Stimulated activated CD8-positive, alpha-beta memory T cell treated with anti-CD3 and anti-CD28 coated beads, Interleukin-12 subunit alpha, Interleukin-12 subunit beta, amount 100 ng/mL, for 4 hours (primary cell): ENCODE results near the gene TMC7.

Experiments used
- DNase-seq: peaks from one replicate; pipeline ENCODE4 v3.0.0-alpha.2; 2020; ENCODE audit warnings: low read depth

TMC7 gene

DNA sequence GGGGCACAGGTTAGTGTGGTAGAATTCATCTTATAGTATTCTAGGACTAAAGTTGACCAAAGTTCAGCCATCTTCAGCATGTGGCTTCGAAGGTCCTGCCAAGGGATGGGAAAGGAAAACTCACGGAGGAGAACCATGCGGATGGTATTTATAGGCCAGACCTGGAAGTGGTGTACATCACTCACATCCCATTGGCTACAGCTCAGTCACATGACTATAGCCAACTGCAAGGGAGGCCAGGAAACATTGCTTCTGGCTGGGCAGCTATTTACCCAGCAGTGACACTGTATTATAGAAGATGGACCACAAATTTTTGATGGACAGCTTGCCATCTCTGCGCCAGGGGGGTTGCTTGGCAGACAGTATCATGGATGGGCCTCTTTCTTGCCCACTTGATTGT is 48.0 kb downstream of the TMC7 start:
- DNase-seq, result no peak

- no peak for DNase-seq
Observed at GRCh38 chr16:19033761-19034160, 50.0 kb downstream of the TMC7 start.

DNA sequence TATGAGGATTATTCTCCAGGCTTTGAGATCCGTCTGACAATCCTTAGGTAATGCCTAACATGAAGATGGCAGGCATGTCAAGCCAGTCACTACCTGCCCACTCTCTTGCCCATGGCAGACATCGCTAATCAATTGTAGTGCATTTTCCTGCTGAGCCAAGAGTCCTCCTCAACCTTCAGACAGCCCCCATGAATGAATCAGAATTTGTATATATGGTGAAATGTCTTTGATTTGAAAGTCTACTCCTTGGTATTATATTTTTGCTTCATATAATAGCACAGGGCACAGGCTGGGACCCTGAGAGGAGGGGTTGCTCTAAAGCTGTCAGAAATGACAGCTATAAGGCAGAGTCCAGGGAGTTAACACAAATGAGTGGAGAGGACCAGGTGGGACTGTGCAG is 56.7 kb downstream of the TMC7 start:
- no peak for DNase-seq

GRCh38 chr16:19044769-19045168 is 61.0 kb downstream of the TMC7 start:
- DNase-seq, result no peak

DNA sequence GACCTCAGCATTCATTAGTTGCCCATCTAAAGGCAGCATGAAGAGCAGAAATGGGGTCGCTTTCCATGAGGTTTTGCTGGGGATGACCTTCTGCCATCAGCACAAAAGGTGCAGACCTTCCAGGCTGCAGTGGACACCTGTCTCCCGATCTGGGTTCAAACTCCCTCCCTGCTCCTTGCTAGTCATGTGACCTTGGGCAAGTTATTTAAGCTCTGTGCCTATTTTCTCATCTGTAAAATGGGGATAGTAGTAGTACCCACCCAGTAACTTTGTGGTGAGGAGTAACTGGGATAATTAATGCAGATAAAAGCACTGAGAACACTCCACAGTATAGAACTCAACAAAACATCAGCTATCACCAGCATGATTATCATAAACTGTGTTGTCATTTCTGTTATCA is 62.3 kb downstream of the TMC7 start:
- DNase-seq, result no peak

DNA sequence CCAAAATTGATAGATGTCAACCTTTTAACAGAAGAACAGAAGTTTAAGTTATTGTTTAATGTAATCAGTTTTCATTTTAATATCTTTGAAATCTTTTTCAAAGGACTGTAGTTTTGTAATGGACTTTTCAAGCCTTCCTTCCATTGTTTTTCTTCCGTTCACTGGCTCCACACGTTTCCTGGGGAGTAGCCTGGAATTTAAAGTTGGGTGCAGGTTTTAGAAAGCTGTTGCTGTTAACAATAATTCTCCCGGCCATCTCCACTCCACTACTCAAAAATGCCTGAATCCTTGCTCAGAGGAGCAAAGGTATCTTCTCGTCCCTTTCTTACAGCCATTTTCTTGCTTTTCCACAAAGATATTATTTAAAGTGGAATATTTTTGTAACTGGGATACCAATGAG is 79.0 kb downstream of the TMC7 start:
- no peak for DNase-seq

- DNase-seq, result no peak
Observed at GRCh38 chr16:19066988-19067348, 83.2 kb downstream of the TMC7 start.

- DNase-seq, result peak; percentile 96
Observed at GRCh38 chr16:19067349-19068236, 83.9 kb downstream of the TMC7 start, which contains the start of gene COQ7. COQ7 (plus strand) TSS chr16:19067614; CDS start chr16:19067665, 51 bp downstream.

GRCh38 chr16:19068237-19068815 is 84.6 kb downstream of the TMC7 start:
- DNase-seq, result no peak

- DNase-seq, result no peak
Observed at GRCh38 chr16:19071811-19072777, 88.4 kb downstream of the TMC7 start.

- no peak for DNase-seq
Observed at GRCh38 chr16:19073344-19073743, 89.6 kb downstream of the TMC7 start.

DNA sequence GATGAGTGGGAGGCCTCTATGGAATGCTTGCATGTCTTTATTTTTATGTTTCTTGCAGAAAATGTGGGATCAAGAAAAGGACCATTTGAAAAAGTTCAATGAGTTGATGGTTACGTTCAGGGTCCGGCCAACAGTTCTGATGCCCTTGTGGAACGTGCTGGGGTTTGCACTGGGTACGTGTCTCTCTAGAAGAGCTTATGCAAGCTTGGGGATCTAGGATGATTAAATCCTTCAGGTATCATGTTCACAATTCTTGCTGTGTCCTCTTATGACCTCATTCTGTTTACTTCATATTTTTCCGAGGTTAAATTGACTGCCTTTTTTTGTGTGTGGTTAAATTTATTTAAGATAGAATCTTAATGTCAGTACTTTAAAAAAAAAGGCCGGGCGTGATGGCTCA is 90.1 kb downstream of the TMC7 start:
- no peak for DNase-seq

GRCh38 chr16:19075511-19075910 is 91.8 kb downstream of the TMC7 start:
- no peak for DNase-seq

GRCh38 chr16:19077879-19078278 is 94.1 kb downstream of the TMC7 start:
- DNase-seq, result no peak

- DNase-seq, result no peak
Observed at GRCh38 chr16:19083670-19084069, 99.9 kb downstream of the TMC7 start.

- DNase-seq, result no peak
Observed at GRCh38 chr16:19084139-19084538, 100.4 kb downstream of the TMC7 start.

GRCh38 chr16:19084879-19085278 is 101.1 kb downstream of the TMC7 start:
- DNase-seq, result no peak

GRCh38 chr16:19085679-19086200 is 102.0 kb downstream of the TMC7 start:
- DNase-seq, result no peak

DNA sequence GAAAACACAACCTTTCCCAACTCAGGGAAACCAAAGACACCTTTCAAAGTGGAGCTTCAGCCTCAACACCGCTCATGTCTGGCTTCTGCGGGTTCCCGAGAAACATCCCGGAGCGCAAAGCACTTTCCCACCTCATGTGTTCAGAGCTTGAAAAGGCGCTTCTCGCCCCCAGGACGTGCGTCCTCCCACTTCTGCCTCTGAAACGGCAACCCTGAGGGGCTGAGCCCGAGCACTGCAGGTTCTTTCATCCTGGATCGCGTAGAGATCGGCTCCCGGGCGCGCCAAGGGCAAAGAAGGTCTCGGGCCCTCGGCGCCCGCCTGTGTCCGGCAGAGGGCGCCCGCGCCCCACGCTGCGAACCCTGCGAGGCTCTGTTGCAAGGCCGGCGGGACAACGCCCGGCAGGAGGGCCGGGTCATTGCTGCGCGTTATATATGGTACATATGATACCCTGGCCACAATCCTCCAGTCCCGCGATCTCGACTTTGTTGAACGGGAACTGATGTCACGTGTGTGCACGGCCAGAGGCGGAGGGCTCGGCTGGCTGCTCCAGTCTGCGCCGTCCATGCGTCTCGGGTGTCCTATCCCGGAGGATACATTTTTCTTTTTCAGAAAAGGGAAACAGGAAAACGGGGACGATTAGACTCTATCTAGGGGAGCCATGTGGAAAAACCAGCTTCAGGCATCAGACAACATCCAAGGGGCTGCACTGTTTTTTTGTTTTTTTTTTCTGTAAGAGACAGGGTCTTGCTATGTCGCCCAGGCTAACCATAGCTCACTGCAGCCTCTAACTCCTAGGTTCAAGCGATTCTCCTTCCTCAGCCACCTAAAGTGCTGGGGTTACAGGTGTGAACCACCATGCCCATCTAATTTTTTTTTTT is 102.8 kb downstream of the TMC7 start:
- DNase-seq, result peak; percentile 59

DNA sequence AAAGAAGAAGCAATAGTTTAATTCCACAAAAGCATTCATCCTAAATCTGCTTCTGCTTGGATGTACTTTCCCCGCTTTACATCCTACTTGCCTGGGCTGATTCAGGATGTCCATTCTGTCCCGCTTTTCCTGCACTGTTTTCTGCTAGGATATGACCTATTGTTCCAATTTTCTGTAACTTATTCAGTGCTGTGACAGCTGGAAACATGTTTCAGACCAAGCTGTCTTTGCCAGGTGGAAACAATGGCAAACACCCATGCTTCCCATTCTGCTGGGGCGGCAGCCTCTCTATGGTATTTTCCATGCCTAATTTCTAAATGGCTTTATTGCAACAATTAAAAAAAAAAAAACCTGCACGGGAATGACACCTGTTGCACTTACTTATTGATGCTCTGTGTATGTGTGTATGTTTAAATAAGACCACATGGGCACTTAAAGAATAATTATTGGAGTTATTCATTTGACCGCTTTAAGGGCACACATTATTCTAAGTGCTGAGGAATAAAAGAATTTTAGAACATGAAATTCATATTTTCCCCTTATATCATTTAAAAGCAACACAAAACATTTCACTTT is 104.7 kb downstream of the TMC7 start:
- DNase-seq, result no peak

GRCh38 chr16:19089410-19089955 is 105.7 kb downstream of the TMC7 start:
- DNase-seq, result no peak
